K562 (cell line): ENCODE data around the gene COL11A2. TPM values are rescaled to one million over a fixed set of nuclear protein-coding genes. Genes with fewer than 3 reads are reported as not detected.

Experiments used
- ATAC-seq: fragments of 200-7000 bp; cut with Tn5 transposase; 3 replicates; pipeline ENCODE4 v1.9.1; 2020; ENCODE audit warnings: moderate library complexity
- BruUV-seq: library from RNA; stranded (reverse); fragments of 400-500 nt; replicated peaks from 2 replicates; lab custom pipeline; 2021; lab: Mats Ljungman, UMichigan
- CTCF ChIA-PET: fragments of 300-600 bp; formaldehyde crosslinking; extraction: SDS; loops from one replicate; lab custom pipeline; 2021; ENCODE audit warnings: low intra/inter-chr PET ratio; lab: Yijun Ruan, JAX
- POLR2A ChIA-PET: fragments of 300-600, 350-650 bp; sonication (Branson Sonifier 250); formaldehyde crosslinking; extraction: SDS; loops from one replicate; lab custom pipeline; 2021; ENCODE audit warnings: antibody characterized with exemption, inconsistent platforms; lab: Yijun Ruan, JAX
- DNase-seq, 4 experiments: peaks; one replicate each; pipeline versions ENCODE4 v3.0.0 to v3.0.0-alpha.2; 2011 to 2018; ENCODE audit warnings: low spot score in 3 of 4, mixed read lengths in 3 of 4; ENCODE audit errors: extremely low read depth in 1 of 4
- FAIRE-seq: peaks from 2 replicates; lab custom pipeline; 2011; peaks lifted over from hg19 to GRCh38; lab: Jason Lieb, UNC
- H2AFZ ChIP-seq: 2 replicates; pipeline ENCODE4 v1.6.0; 2011; ENCODE audit warnings: low read depth, low read length, control low read depth, inconsistent platforms
- H3K27ac ChIP-seq: fragments of 200-600 bp; 3 replicates; pipeline ENCODE4 v1.8.0; 2011; ENCODE audit warnings: low read depth, mild to moderate bottlenecking, control low read depth, inconsistent platforms, low read length, moderate library complexity, mixed read lengths; ENCODE audit errors: extremely low read depth
- H3K27me3 ChIP-seq, 2 experiments: fragments of 300-600 bp in 1 of 2; 2 replicates in 1 of 2; 3 replicates in 1 of 2; pipeline versions ENCODE4 v1.6.0 to v1.8.0; 2011; ENCODE audit warnings: inconsistent platforms in 2 of 2, low read length in 2 of 2, mild to moderate bottlenecking in 1 of 2, mixed read lengths in 1 of 2, moderate library complexity in 1 of 2; ENCODE audit not compliant: control insufficient read depth in 2 of 2, insufficient read depth in 2 of 2
- H3K36me3 ChIP-seq: fragments of 300-600 bp; 3 replicates; pipeline ENCODE4 v1.8.0; 2011; ENCODE audit warnings: mild to moderate bottlenecking, low read length, inconsistent platforms; ENCODE audit not compliant: control insufficient read depth, insufficient read depth
- H3K4me1 ChIP-seq, 2 experiments: fragments of 200-600 bp in 1 of 2; replicated peaks in 1 of 2; 2 replicates in 1 of 2; 3 replicates in 1 of 2; pipeline versions ENCODE4 v1.5.1 to v1.8.0; 2011; ENCODE audit warnings: inconsistent platforms in 2 of 2, low read length in 2 of 2, mild to moderate bottlenecking in 1 of 2, mixed read lengths in 1 of 2, moderate library complexity in 1 of 2; ENCODE audit not compliant: control insufficient read depth in 2 of 2, insufficient read depth in 2 of 2
- H3K4me2 ChIP-seq: 2 replicates; pipeline ENCODE4 v1.6.1; 2011; ENCODE audit warnings: low read length, control low read depth, inconsistent platforms, mixed read lengths; ENCODE audit not compliant: insufficient read depth
- H3K4me3 ChIP-seq: fragments of 200-600 bp; sonication (generic), shearing (Covaris generic); 2 replicates; pipeline ENCODE4 v1.5.1; 2016; ENCODE audit warnings: control low read depth, inconsistent platforms
- H3K79me2 ChIP-seq: fragments of 200-600 bp; 3 replicates; pipeline ENCODE4 v1.8.0; 2011; ENCODE audit warnings: low read length, inconsistent platforms; ENCODE audit not compliant: control insufficient read depth, insufficient read depth
- H3K9ac ChIP-seq, 2 experiments: 2 replicates each; pipeline versions ENCODE4 v1.6.0 to v1.6.1; 2011; ENCODE audit warnings: low read depth in 2 of 2, low read length in 2 of 2, control low read depth in 1 of 2, inconsistent platforms in 1 of 2, mild to moderate bottlenecking in 1 of 2, mixed read lengths in 1 of 2; ENCODE audit not compliant: insufficient read depth in 1 of 2
- H3K9me1 ChIP-seq: one replicate; pipeline ENCODE4 v1.6.0; 2011; ENCODE audit warnings: inconsistent platforms, mild to moderate bottlenecking, low read length, moderate library complexity; ENCODE audit not compliant: control insufficient read depth, insufficient read depth
- H3K9me3 ChIP-seq: replicated peaks from 2 replicates; pipeline ENCODE4 v1.5.1; 2011; ENCODE audit warnings: low read depth, low read length, inconsistent platforms; ENCODE audit not compliant: control insufficient read depth, insufficient read depth
- H4K20me1 ChIP-seq: replicated peaks from 2 replicates; pipeline ENCODE4 v1.6.1; 2011; ENCODE audit warnings: low read length, inconsistent platforms, mixed read lengths; ENCODE audit not compliant: control insufficient read depth, insufficient read depth
- CEBPG ChIP-seq, 3 experiments: fragments of 200-800 bp in 1 of 3; sonication (Bioruptor generic) in 1 of 3; sonication (generic) in 1 of 3; formaldehyde crosslinking in 1 of 3; IDR thresholded peaks in 2 of 3; conservative IDR thresholded peaks in 1 of 3; 2 replicates each; pipeline versions ENCODE4 v1.6.1 to v1.8.0; 2016 to 2022; ENCODE audit warnings: missing compliant biosample characterization in 2 of 3, missing genetic modification characterization in 2 of 3, mild to moderate bottlenecking in 1 of 3, missing genetic modification reagents in 1 of 3
- DMBX1 ChIP-seq: fragments of 250-450 bp; sonication (Bioruptor Pico); IDR thresholded peaks from 2 replicates; pipeline ENCODE4 v1.8.0; 2022; ENCODE audit warnings: inconsistent platforms, mild to moderate bottlenecking, moderate library complexity, borderline replicate concordance
- LARP7 ChIP-seq: fragments of 450-650 bp; IDR thresholded peaks from 2 replicates; pipeline ENCODE4 v1.6.1; 2016
- NRF1 ChIP-seq, 2 experiments: fragments of 450-650 bp; IDR thresholded peaks in 1 of 2; conservative IDR thresholded peaks in 1 of 2; 2 replicates each; pipeline ENCODE4 v1.6.1; 2014; ENCODE audit warnings: mild to moderate bottlenecking in 2 of 2
- SAFB2 ChIP-seq: fragments of 200-400 bp; formaldehyde crosslinking; IDR thresholded peaks from 2 replicates; pipeline ENCODE4 v1.6.1; 2018; ENCODE audit warnings: borderline replicate concordance, low read length, low read depth, moderate library complexity; ENCODE audit not compliant: severe bottlenecking
- SPI1 ChIP-seq: IDR thresholded peaks from 2 replicates; pipeline ENCODE4 v1.6.1; 2011; ENCODE audit warnings: low read depth, low read length, control low read depth, borderline replicate concordance
- TCF7 ChIP-seq: sonication (generic); IDR thresholded peaks from 2 replicates; pipeline ENCODE4 v1.6.1; 2016; ENCODE audit warnings: antibody characterized with exemption, borderline replicate concordance
- TFAM ChIP-seq: fragments of 250-450 bp; sonication (Bioruptor Pico); conservative IDR thresholded peaks from 2 replicates; pipeline ENCODE4 v1.5.0; 2021; ENCODE audit warnings: mild to moderate bottlenecking, moderate library complexity
- THRAP3 ChIP-seq: fragments of 450-650 bp; IDR thresholded peaks from 2 replicates; pipeline ENCODE4 v1.6.1; 2016; ENCODE audit warnings: mild to moderate bottlenecking, inconsistent platforms, borderline replicate concordance
- WGBS: fragments of 100-300 bp; shearing (Covaris generic); methylation state at CpG from one replicate; pipeline ENCODE4 v1.1.6; 2016; ENCODE audit warnings: low coverage, mixed read lengths; ENCODE audit not compliant: insufficient coverage; ENCODE audit errors: missing lambda C conversion rate; 5-methylcytosine and 5-hydroxymethylcytosine counted together
- in situ Hi-C: fragments of 300-500 bp; cut with MboI; formaldehyde crosslinking; loops from 4 replicates; pipeline ENCODE4 v1.15.0; 2018; ENCODE audit warnings: inconsistent platforms, mixed read lengths
- intact Hi-C: fragments of 100-400 bp; cut with micrococcal nuclease; formaldehyde crosslinking; loops from 2 replicates; pipeline ENCODE4 v1.14.2; 2022
- polyA plus RNA-seq, 8 experiments: library from polyadenylated mRNA; depleted of rRNA in 4 of 8; stranded (reverse) in 5 of 8; unstranded in 3 of 8; fragments of >200 nt; fragmentation: Nextera tagmentation in 2 of 8; fragmentation: Illumina TruSeq in 1 of 8; extraction: Ambion mirVana in 2 of 8; extraction: Trizol in 1 of 8; gene quantifications; 2 replicates each; pipeline versions ENCODE4 v1.2.1 to v1.2.3, GENCODE V29; 2011 to 2014; ENCODE audit warnings: inconsistent platforms in 1 of 8, missing spikeins in 1 of 8
- total RNA-seq, 7 experiments: library from RNA; depleted of rRNA in 6 of 7; stranded (reverse); fragments of >200 nt in 6 of 7; fragmentation: Illumina TruSeq in 2 of 7; extraction: Trizol in 2 of 7; gene quantifications; 2 replicates each; pipeline versions ENCODE4 v1.2.1 to v1.2.3, GENCODE V29; 2011 to 2021; ENCODE audit warnings: low replicate concordance in 1 of 7
- TF ChIP-seq, protein P1 (sequence below), 3 experiments: IDR thresholded peaks in 2 of 3; conservative IDR thresholded peaks in 1 of 3; 2 replicates each; pipeline ENCODE4 v1.5.1; 2011 to 2012; ENCODE audit warnings: low read length in 3 of 3, mild to moderate bottlenecking in 3 of 3, control low read depth in 2 of 3, improper control_type of control experiment in 1 of 3, inconsistent platforms in 1 of 3, low read depth in 1 of 3, mixed read lengths in 1 of 3, moderate library complexity in 1 of 3; ENCODE audit not compliant: insufficient read depth in 2 of 3
- TF ChIP-seq, protein P2 (sequence below): fragments of 250-450 bp; sonication (Bioruptor Pico); IDR thresholded peaks from 2 replicates; pipeline ENCODE4 v1.4.0; 2020; ENCODE audit warnings: mild to moderate bottlenecking, moderate library complexity
- TF ChIP-seq, protein P3 (sequence below): sonication (generic); formaldehyde crosslinking; IDR thresholded peaks from 2 replicates; pipeline ENCODE4 v1.4.0; 2020; ENCODE audit warnings: mild to moderate bottlenecking, missing genetic modification reagents

Gene COL11A2
- total and polyA plus RNA-seq, 9 of the 15 experiments (the other 6 are each of a cell fraction or from before 2014, with no cell fraction given), result 0.04 to 0.35 (median 0.09) TPM; not detected in 1

DNA sequence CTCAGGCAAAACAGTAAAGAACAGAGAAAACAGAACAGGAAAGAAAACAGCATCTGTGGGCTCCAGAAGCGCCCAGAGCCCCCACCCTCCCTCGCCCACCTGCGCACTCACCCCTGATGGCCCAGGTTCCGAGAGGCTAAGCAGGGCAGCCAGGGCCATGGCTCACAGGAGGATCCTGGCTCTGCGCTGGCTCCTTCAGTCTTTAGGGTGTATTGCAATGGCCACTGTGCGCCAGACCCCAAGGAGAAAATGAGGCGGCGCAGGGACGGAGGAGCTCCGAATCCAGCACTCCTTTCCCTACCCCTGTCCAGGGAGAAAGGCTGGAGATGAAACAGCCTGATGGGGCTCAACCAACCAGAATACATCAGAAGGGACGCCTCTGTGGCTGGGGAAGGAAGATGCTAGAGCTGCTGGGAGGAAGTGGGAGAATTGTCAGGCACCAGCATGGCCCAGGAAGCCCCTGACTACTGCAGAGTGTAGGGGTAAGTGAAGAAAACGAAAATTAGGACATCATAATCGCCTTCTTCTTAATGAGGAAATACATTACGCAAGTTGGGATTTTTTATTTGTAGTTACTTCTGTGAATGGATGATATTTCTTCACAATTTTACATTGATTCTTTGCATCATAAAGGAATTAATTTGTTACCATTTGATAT, 49.0 kb downstream of the COL11A2 start:
- ATAC-seq (peak; percentile 86), DNase-seq (peak in 1 of 4 experiments; percentile 6), FAIRE-seq (no peak)
- Histone ChIP-seq H3K27me3 (peaks cover 16 to 20% of the 10 kb centered on the region in 2 experiments; a peak in 4 of 5 replicates), H3K9me1 (no peaks in the 10 kb centered on the region), H3K9me3 (no peaks in the 10 kb centered on the region), H4K20me1 (no peaks in the 10 kb centered on the region), H2AFZ (no peak overlapping the region), H3K79me2 (no peaks in the 10 kb centered on the region), H3K4me1 (no peaks in the 10 kb centered on the region), H3K36me3 (no peaks in the 10 kb centered on the region), H3K27ac (no peak overlapping the region), H3K4me3 (no peak overlapping the region), H3K4me2 (no peak overlapping the region), H3K9ac (no peak overlapping the region)
- 2% methylated on average over 14 of the region's 14 CpGs for WGBS
- ChIA-PET CTCF (no interaction called here), POLR2A (interaction anchor here (0.5 to 1.0 kb wide), 3 partner anchors 11 to 982 kb away, joined by 3 to 4 read pairs (median 3); no protein-coding TSS in a partner anchor)
- in situ Hi-C loops (no loop called here), intact Hi-C loops (no loop called here)
- BruUV-seq, result no TSS peak
- TF ChIP-seq, protein P1, sequence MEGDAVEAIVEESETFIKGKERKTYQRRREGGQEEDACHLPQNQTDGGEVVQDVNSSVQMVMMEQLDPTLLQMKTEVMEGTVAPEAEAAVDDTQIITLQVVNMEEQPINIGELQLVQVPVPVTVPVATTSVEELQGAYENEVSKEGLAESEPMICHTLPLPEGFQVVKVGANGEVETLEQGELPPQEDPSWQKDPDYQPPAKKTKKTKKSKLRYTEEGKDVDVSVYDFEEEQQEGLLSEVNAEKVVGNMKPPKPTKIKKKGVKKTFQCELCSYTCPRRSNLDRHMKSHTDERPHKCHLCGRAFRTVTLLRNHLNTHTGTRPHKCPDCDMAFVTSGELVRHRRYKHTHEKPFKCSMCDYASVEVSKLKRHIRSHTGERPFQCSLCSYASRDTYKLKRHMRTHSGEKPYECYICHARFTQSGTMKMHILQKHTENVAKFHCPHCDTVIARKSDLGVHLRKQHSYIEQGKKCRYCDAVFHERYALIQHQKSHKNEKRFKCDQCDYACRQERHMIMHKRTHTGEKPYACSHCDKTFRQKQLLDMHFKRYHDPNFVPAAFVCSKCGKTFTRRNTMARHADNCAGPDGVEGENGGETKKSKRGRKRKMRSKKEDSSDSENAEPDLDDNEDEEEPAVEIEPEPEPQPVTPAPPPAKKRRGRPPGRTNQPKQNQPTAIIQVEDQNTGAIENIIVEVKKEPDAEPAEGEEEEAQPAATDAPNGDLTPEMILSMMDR (IDR thresholded peaks at IDR 0.05 in 2 of 3, conservative IDR thresholded peaks at IDR 0.05 in 1 of 3; ENCODE audit: insufficient read depth in 2 of 3, low read depth in 1 of 3, low read length in 3 of 3), result peak in 2 of 3 experiments; percentile 20 to 41; a peak in 1 of 6 replicates
- TF ChIP-seq, protein P2, sequence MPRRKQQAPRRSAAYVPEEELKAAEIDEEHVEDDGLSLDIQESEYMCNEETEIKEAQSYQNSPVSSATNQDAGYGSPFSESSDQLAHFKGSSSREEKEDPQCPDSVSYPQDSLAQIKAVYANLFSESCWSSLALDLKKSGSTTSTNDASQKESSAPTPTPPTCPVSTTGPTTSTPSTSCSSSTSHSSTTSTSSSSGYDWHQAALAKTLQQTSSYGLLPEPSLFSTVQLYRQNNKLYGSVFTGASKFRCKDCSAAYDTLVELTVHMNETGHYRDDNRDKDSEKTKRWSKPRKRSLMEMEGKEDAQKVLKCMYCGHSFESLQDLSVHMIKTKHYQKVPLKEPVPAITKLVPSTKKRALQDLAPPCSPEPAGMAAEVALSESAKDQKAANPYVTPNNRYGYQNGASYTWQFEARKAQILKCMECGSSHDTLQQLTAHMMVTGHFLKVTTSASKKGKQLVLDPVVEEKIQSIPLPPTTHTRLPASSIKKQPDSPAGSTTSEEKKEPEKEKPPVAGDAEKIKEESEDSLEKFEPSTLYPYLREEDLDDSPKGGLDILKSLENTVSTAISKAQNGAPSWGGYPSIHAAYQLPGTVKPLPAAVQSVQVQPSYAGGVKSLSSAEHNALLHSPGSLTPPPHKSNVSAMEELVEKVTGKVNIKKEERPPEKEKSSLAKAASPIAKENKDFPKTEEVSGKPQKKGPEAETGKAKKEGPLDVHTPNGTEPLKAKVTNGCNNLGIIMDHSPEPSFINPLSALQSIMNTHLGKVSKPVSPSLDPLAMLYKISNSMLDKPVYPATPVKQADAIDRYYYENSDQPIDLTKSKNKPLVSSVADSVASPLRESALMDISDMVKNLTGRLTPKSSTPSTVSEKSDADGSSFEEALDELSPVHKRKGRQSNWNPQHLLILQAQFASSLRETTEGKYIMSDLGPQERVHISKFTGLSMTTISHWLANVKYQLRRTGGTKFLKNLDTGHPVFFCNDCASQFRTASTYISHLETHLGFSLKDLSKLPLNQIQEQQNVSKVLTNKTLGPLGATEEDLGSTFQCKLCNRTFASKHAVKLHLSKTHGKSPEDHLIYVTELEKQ, result no peak
- TF ChIP-seq CEBPG (CRISPR knock-in tag; IDR thresholded peaks at IDR 0.05) (no peak), CEBPG (tag; conservative IDR thresholded peaks at IDR 0.05 in 1 of 2, IDR thresholded peaks at IDR 0.05 in 1 of 2) (peak in 1 of 2 experiments; percentile 48; a peak in 1 of 4 replicates), DMBX1 (CRISPR knock-in tag) (no peak), TFAM (CRISPR knock-in tag) (no peak), TCF7 (no peak), LARP7 (no peak), NRF1 (conservative IDR thresholded peaks at IDR 0.05 in 1 of 2, IDR thresholded peaks at IDR 0.05 in 1 of 2) (peak; percentile 8 to 34; a peak in 1 of 4 replicates), THRAP3 (no peak), SPI1 (peak; percentile 51; the same call in 1 of the 2 replicates), SAFB2 (no peak)
- TF ChIP-seq, protein P3, sequence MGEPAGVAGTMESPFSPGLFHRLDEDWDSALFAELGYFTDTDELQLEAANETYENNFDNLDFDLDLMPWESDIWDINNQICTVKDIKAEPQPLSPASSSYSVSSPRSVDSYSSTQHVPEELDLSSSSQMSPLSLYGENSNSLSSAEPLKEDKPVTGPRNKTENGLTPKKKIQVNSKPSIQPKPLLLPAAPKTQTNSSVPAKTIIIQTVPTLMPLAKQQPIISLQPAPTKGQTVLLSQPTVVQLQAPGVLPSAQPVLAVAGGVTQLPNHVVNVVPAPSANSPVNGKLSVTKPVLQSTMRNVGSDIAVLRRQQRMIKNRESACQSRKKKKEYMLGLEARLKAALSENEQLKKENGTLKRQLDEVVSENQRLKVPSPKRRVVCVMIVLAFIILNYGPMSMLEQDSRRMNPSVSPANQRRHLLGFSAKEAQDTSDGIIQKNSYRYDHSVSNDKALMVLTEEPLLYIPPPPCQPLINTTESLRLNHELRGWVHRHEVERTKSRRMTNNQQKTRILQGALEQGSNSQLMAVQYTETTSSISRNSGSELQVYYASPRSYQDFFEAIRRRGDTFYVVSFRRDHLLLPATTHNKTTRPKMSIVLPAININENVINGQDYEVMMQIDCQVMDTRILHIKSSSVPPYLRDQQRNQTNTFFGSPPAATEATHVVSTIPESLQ (CRISPR knock-in tag), result no peak
